Smooth muscle cell (in vitro differentiated cells): ENCODE data around the gene NPTXR. TPM values are rescaled to one million over a fixed set of nuclear protein-coding genes. Genes with fewer than 3 reads are reported as not detected.
"Not testable (repeated sequence)": the region's sequence is repeated elsewhere in the genome, so short reads cannot be mapped to it uniquely, and the experiment has no call there.

ENCODE experiments used
- DNase-seq: peaks from one replicate; lab custom pipeline; 2025; ENCODE audit not compliant: unreplicated experiment; lab: John Stamatoyannopoulos, UW
- H2AFZ ChIP-seq: fragments of 200-600 bp; sonication (generic); 2 replicates; pipeline ENCODE4 v1.6.0; 2016; ENCODE audit warnings: antibody characterized with exemption, low read depth, mild to moderate bottlenecking
- H3F3A ChIP-seq: fragments of 200-600 bp; sonication (generic); 2 replicates; pipeline ENCODE4 v1.6.0; 2017; ENCODE audit warnings: antibody characterized with exemption, low read depth
- H3K27ac ChIP-seq: fragments of 200-600 bp; sonication (generic); 2 replicates; pipeline ENCODE4 v1.5.1; 2016; ENCODE audit warnings: low read depth, mild to moderate bottlenecking
- H3K27me3 ChIP-seq: fragments of 200-600 bp; sonication (generic); 2 replicates; pipeline ENCODE4 v1.6.1; 2016; ENCODE audit warnings: low read depth, mild to moderate bottlenecking
- H3K36me3 ChIP-seq: fragments of 200-600 bp; sonication (generic); 2 replicates; pipeline ENCODE4 v1.5.1; 2016; ENCODE audit warnings: low read depth
- H3K4me1 ChIP-seq: fragments of 200-600 bp; sonication (generic); 2 replicates; pipeline ENCODE4 v1.5.1; 2016; ENCODE audit warnings: low read depth
- H3K4me2 ChIP-seq: fragments of 200-600 bp; sonication (generic); 2 replicates; pipeline ENCODE4 v1.6.0; 2016; ENCODE audit warnings: mild to moderate bottlenecking
- H3K4me3 ChIP-seq: fragments of 200-600 bp; sonication (generic); 2 replicates; pipeline ENCODE4 v1.5.1; 2016; ENCODE audit warnings: mild to moderate bottlenecking
- H3K79me2 ChIP-seq: fragments of 200-600 bp; sonication (generic); 2 replicates; pipeline ENCODE4 v1.6.0; 2016; ENCODE audit warnings: low read depth, mild to moderate bottlenecking
- H3K9ac ChIP-seq: fragments of 200-600 bp; sonication (generic); 2 replicates; pipeline ENCODE4 v1.6.0; 2016; ENCODE audit warnings: low read depth
- H3K9me3 ChIP-seq: fragments of 200-600 bp; sonication (generic); replicated peaks from 2 replicates; pipeline ENCODE4 v1.5.1; 2016; ENCODE audit warnings: low read depth
- H4K20me1 ChIP-seq: fragments of 200-600 bp; sonication (generic); 2 replicates; pipeline ENCODE4 v1.6.0; 2016; ENCODE audit warnings: low read depth
- WGBS: methylation state at CpG from one replicate; pipeline ENCODE4 v1.1.7; 2016; ENCODE audit warnings: low lambda C conversion rate; 5-methylcytosine and 5-hydroxymethylcytosine counted together
- polyA plus RNA-seq: library from polyadenylated mRNA; unstranded; fragments of >200 nt; fragmentation: Nextera tagmentation; extraction: Ambion mirVana; gene quantifications from 2 replicates; pipeline ENCODE4 v1.2.1, GENCODE V29; 2016
- total RNA-seq: library from RNA; depleted of rRNA; stranded (reverse); fragments of >200 nt; gene quantifications from 2 replicates; pipeline ENCODE4 v1.2.3, GENCODE V29; 2014
- TF ChIP-seq, protein P1 (sequence below): fragments of 200-600 bp; sonication (generic); IDR thresholded peaks from 2 replicates; pipeline ENCODE4 v1.5.1; 2017; ENCODE audit warnings: borderline replicate concordance, mild to moderate bottlenecking, antibody characterized with exemption; ENCODE audit not compliant: insufficient read depth, poor library complexity, severe bottlenecking

NPTXR gene
- total and polyA plus RNA-seq, 2 experiments from 2014 or later = 2.0 to 3.9 TPM

DNA sequence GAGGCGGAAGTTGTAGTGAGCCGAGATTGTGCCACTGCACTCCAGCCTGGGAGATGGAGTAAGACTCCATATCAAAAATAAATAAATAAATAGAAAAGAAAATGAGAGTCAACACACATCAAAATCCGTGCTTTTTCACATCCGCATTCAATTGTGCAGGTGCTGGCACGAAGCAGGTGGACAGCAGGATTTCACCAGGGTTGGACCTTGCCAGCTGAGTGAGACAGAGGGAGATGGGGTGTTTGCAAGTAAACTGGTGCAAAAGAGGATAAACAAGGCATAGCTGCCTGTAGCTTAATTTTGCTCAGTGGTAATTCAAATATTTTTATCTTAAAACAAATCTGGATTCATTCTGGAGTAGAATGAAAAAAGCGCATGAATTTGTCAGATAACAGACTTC lies 26.6 kb downstream of the NPTXR start:
- 87% methylated on average over 6 of the region's 6 CpGs for WGBS
- Histone ChIP-seq H3K4me3 (no peak overlapping the region), H4K20me1 (no peaks in the 10 kb centered on the region), H3K9me3 (no peaks in the 10 kb centered on the region), H3K4me2 (no peak overlapping the region), H3K4me1 (no peaks in the 10 kb centered on the region), H3F3A (no peaks in the 10 kb centered on the region), H3K79me2 (no peaks in the 10 kb centered on the region), H3K27ac (no peak overlapping the region), H2AFZ (no peak overlapping the region), H3K27me3 (peaks cover 10% of the 10 kb centered on the region), H3K36me3 (no peaks in the 10 kb centered on the region), H3K9ac (no peak overlapping the region)
- DNase-seq = no peak
- TF ChIP-seq, protein P1, sequence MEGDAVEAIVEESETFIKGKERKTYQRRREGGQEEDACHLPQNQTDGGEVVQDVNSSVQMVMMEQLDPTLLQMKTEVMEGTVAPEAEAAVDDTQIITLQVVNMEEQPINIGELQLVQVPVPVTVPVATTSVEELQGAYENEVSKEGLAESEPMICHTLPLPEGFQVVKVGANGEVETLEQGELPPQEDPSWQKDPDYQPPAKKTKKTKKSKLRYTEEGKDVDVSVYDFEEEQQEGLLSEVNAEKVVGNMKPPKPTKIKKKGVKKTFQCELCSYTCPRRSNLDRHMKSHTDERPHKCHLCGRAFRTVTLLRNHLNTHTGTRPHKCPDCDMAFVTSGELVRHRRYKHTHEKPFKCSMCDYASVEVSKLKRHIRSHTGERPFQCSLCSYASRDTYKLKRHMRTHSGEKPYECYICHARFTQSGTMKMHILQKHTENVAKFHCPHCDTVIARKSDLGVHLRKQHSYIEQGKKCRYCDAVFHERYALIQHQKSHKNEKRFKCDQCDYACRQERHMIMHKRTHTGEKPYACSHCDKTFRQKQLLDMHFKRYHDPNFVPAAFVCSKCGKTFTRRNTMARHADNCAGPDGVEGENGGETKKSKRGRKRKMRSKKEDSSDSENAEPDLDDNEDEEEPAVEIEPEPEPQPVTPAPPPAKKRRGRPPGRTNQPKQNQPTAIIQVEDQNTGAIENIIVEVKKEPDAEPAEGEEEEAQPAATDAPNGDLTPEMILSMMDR = no peak

DNA sequence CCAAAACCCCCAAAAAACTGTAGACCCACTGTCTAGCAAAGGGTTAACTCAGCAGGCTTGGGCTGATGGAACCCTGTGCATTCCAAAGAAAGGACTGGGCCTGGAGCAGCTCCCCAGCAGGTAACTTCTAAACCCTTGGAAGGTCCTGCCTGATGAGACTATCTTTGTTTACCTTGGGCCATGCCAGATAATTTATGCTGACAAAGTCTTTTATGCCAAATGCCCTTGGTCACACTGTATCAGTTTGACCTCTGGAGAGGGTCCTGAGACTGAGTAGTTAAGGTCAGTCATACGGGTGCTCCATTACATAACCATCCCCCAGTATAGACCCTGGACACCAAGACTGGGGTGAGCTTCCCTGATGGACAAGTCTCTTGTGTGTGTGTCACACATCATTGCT lies 28.0 kb downstream of the NPTXR start:
- Histone ChIP-seq H3F3A (no peaks in the 10 kb centered on the region), H3K36me3 (no peaks in the 10 kb centered on the region), H3K4me1 (no peaks in the 10 kb centered on the region), H4K20me1 (no peaks in the 10 kb centered on the region), H2AFZ (no peak overlapping the region), H3K79me2 (no peaks in the 10 kb centered on the region), H3K27ac (no peak overlapping the region), H3K9me3 (no peaks in the 10 kb centered on the region), H3K4me2 (no peak overlapping the region), H3K27me3 (peaks cover 10% of the 10 kb centered on the region), H3K4me3 (no peak overlapping the region), H3K9ac (no peak overlapping the region)
- TF ChIP-seq, protein P1 = no peak
- DNase-seq = no peak
- WGBS = 78% methylated on average over 1 of the region's 1 CpG

DNA sequence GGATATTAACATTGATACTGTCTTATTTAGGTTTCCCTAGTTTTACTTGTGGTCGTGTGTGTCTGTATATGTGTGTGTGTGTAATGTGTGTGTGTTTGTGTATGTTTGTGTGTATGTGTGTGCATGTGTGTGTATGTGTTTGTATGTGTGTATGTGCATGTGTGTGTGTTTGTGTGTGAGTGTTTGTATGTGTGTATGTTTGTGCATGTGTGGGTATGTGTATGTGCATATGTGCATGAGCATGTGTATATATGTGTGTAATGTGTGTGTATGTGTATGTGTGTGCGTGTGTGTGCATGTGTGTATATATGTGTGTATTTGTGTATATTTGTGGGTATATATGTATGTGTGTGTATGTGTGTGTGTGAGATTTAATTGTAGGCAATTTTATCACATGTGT lies 32.6 kb downstream of the NPTXR start:
- H3K9me3 ChIP-seq = no peaks in the 10 kb centered on the region
- no peaks in the 10 kb centered on the region for H4K20me1 ChIP-seq
- no peak for DNase-seq
- no peaks in the 10 kb centered on the region for H3K36me3 ChIP-seq
- no peaks in the 10 kb centered on the region for H3F3A ChIP-seq
- 82% methylated on average over 2 of the region's 2 CpGs for WGBS
- no peaks in the 10 kb centered on the region for H3K4me1 ChIP-seq
- no peaks in the 10 kb centered on the region for H3K79me2 ChIP-seq
- H3K4me2 ChIP-seq = no peak overlapping the region
- no peak overlapping the region for H3K4me3 ChIP-seq
- no peak overlapping the region for H2AFZ ChIP-seq
- no peak overlapping the region for H3K27ac ChIP-seq
- TF ChIP-seq, protein P1 = no peak
- H3K27me3 ChIP-seq = peaks cover 5% of the 10 kb centered on the region
- H3K9ac ChIP-seq = no peak overlapping the region

DNA sequence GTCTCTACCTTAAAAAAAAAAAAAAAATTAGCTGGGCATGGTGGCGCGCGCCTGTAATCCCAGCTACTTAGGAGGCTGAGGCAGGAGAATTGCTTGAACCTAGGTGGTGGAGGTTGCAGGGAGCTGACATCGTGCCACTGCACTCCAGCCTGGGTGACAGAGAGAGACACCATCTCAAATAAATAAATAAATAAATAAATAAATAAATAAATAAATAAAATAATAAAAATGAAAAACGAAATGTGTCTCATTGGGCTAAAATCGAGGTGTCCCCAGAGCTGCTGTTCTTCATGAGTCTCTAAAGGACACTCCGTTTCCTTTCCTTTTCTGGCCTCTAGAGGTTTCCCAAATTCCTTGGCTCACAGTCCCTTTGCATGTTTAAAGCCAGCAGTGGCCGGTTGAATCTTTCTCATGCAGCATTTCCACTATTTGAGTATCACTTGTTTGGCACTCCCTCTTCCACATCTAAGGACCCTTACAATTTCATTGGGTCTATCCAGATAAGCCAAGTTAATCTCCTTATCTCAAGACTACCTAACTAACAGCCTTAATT lies 38.7 kb downstream of the NPTXR start:
- H3K4me2 ChIP-seq, H3K4me1 ChIP-seq, H3K27me3 ChIP-seq, DNase-seq, H3K9me3 ChIP-seq, H3K4me3 ChIP-seq, H3K36me3 ChIP-seq, H3F3A ChIP-seq, H3K27ac ChIP-seq, H3K9ac ChIP-seq, H3K79me2 ChIP-seq, H4K20me1 ChIP-seq, H2AFZ ChIP-seq: not testable (repeated sequence)
- 82% methylated on average over 8 of the region's 8 CpGs for WGBS
